Measurements from ENCODE around the gene TUBAL3. TPM values are rescaled to one million over a fixed set of nuclear protein-coding genes. Genes with fewer than 3 reads are reported as not detected.
"Not testable (repeated sequence)": the region's sequence is repeated elsewhere in the genome, so short reads cannot be mapped to it uniquely, and the experiment has no call there.

TUBAL3 gene
- total RNA-seq, 1 donor from 2014 or later: not detected

DNA sequence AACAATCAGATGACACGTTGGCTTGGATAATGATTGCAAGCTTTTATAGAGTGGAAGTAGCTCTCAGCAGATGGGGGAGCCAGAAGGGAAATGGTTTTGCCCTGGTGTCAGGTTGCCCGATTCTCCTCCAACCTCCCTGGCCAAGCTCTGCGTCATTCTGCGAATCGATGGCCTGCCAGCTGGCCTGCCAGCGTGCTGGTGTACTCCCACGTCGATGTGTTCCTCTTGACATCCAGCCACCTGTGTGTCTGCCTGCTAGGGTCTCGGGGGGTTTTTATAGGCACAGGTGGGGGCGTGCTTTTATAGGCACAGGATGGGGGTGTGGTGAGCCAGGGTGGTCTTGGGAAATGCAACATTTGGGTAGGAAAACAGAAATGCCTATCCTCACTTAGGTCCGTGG, 12.4 kb upstream of the TUBAL3 start:
- Mint-ChIP-seq H3K4me3 (ENCODE audit: unreplicated experiment) (no peak overlapping the region), H3K27me3 (ENCODE audit: unreplicated experiment) (no peaks in the 10 kb centered on the region), H3K9me3 (ENCODE audit: unreplicated experiment) (peaks cover 21% of the 10 kb centered on the region), H3K27ac (ENCODE audit: unreplicated experiment) (no peak overlapping the region), H3K36me3 (ENCODE audit: unreplicated experiment) (peaks cover 11% of the 10 kb centered on the region), H3K4me1 (ENCODE audit: unreplicated experiment) (peaks cover 3% of the 10 kb centered on the region)
- DNase-seq (ENCODE audit: extremely low spot score, unreplicated experiment): no peak
- TF ChIP-seq, protein P1, sequence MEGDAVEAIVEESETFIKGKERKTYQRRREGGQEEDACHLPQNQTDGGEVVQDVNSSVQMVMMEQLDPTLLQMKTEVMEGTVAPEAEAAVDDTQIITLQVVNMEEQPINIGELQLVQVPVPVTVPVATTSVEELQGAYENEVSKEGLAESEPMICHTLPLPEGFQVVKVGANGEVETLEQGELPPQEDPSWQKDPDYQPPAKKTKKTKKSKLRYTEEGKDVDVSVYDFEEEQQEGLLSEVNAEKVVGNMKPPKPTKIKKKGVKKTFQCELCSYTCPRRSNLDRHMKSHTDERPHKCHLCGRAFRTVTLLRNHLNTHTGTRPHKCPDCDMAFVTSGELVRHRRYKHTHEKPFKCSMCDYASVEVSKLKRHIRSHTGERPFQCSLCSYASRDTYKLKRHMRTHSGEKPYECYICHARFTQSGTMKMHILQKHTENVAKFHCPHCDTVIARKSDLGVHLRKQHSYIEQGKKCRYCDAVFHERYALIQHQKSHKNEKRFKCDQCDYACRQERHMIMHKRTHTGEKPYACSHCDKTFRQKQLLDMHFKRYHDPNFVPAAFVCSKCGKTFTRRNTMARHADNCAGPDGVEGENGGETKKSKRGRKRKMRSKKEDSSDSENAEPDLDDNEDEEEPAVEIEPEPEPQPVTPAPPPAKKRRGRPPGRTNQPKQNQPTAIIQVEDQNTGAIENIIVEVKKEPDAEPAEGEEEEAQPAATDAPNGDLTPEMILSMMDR (IDR thresholded peaks at IDR 0.05): no peak

DNA sequence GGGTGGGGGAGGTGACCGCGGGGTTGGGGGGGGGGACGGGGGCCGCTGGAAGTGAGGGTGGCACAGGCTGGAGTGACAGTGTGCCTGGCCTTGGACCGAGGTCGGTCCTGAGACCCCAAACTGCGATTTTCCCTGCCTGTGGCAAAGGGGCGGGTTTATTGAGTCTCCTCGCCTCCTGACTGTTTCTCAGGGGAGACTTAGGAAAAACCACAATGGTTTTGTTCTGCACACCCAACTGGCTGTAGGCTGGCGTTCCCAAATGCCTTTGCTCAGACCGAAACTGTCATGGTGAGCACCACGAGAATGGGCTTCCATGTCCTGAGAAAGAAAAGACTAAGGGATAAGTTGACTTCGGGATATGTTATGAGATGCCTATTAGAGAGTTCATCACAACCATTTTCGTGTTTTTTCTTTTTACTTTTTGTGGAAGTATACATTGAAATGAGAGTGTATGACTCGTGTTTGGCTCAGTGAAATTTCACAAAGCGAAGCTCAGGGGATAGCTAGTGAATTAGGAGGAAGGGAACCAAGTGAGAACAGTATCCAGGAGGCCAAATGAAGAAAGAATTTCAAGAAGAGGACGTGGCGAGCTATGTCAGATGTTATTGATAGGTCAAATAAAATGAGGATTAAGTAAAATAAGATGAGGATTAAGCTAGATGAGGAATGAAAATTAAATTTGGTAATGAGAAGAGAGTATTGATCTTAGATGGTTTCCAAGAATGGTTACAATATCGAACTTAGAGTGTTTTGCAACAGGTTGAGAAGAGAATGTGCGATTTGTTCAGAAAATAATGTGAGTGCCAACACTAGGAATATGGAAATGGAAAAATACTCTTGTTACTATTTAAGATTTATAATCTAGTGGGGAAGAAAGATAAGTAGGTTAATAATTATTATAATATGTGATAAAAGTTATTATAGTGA, 8.6 kb upstream of the TUBAL3 start:
- no peak overlapping the region for H3K27ac Mint-ChIP-seq (ENCODE audit: unreplicated experiment)
- TF ChIP-seq, protein P1 (IDR thresholded peaks at IDR 0.05): no peak
- peaks cover 2% of the 10 kb centered on the region for H3K9me3 Mint-ChIP-seq (ENCODE audit: unreplicated experiment)
- peaks cover 3% of the 10 kb centered on the region for H3K4me1 Mint-ChIP-seq (ENCODE audit: unreplicated experiment)
- no peak overlapping the region for H3K4me3 Mint-ChIP-seq (ENCODE audit: unreplicated experiment)
- H3K27me3 Mint-ChIP-seq (ENCODE audit: unreplicated experiment): peaks cover 20% of the 10 kb centered on the region
- no peak for DNase-seq (ENCODE audit: extremely low spot score, unreplicated experiment)
- peaks cover 4% of the 10 kb centered on the region for H3K36me3 Mint-ChIP-seq (ENCODE audit: unreplicated experiment)

DNA sequence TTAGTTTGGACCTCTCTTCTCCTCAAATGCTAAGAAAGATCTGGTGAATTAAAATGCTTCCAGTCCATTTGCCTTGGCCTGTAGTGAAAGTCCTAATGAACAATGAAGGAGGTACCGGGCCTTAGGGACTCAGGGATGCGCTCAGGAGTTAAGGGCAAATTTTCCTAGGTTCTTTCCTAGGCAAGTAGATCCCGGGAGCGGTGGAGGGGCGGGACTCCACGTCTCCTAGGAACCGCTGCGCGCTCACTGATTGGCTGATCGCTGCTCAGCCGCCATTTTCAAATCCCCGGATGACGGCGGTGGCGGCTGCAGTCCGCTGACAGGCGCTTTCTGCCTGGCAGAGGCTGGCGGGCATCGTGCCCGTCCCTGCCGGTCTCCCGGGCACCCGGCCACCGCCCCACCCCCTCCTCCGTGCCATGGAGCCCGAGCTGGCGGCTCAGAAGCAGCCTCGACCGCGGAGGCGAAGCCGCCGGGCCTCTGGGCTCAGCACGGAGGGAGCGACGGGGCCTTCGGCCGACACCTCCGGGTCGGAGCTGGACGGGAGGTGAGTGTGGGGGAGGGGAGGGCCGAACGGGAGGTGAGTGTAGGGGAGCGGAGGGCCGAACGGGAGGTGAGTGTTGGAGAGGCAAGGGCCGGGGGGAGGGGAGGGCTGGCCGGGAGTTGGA, 7.8 kb upstream of the TUBAL3 start, which contains the start of gene NET1:
Gene NET1, plus strand, starts transcription at position 281 of the 665 bp plus-strand sequence. Its CDS starts 136 bp downstream, at position 417.
- Mint-ChIP-seq H3K4me1 (ENCODE audit: unreplicated experiment) (peaks cover 3% of the 10 kb centered on the region), H3K27ac (ENCODE audit: unreplicated experiment) (no peak within 1 kb of the TSS), H3K4me3 (ENCODE audit: unreplicated experiment) (peak within 1 kb of the TSS; percentile 71), H3K27me3 (ENCODE audit: unreplicated experiment) (peaks cover 26% of the 10 kb centered on the region), H3K36me3 (ENCODE audit: unreplicated experiment) (peaks cover 4% of the 10 kb centered on the region), H3K9me3 (ENCODE audit: unreplicated experiment) (no peaks in the 10 kb centered on the region)
- TF ChIP-seq, protein P1 (IDR thresholded peaks at IDR 0.05): no peak
- peak; percentile 96 for DNase-seq (ENCODE audit: extremely low spot score, unreplicated experiment)

- peak overlapping the region; percentile 71 for H3K4me3 Mint-ChIP-seq (ENCODE audit: unreplicated experiment)
- H3K9me3 Mint-ChIP-seq (ENCODE audit: unreplicated experiment): no peaks in the 10 kb centered on the region
- H3K27ac Mint-ChIP-seq (ENCODE audit: unreplicated experiment): no peak overlapping the region
- peaks cover 26% of the 10 kb centered on the region for H3K27me3 Mint-ChIP-seq (ENCODE audit: unreplicated experiment)
- H3K4me1 Mint-ChIP-seq (ENCODE audit: unreplicated experiment): peaks cover 3% of the 10 kb centered on the region
- TF ChIP-seq, protein P1 (IDR thresholded peaks at IDR 0.05): no peak
- no peak for DNase-seq (ENCODE audit: extremely low spot score, unreplicated experiment)
- peaks cover 3% of the 10 kb centered on the region for H3K36me3 Mint-ChIP-seq (ENCODE audit: unreplicated experiment)
Measured at GRCh38 chr10:5411941-5412276, 7.3 kb upstream of the TUBAL3 start.

- H3K9me3 Mint-ChIP-seq (ENCODE audit: unreplicated experiment); H3K36me3 Mint-ChIP-seq (ENCODE audit: unreplicated experiment); H3K4me3 Mint-ChIP-seq (ENCODE audit: unreplicated experiment); H3K27ac Mint-ChIP-seq (ENCODE audit: unreplicated experiment); H3K4me1 Mint-ChIP-seq (ENCODE audit: unreplicated experiment); DNase-seq (ENCODE audit: extremely low spot score, unreplicated experiment): not testable (repeated sequence)
- peaks cover 26% of the 10 kb centered on the region for H3K27me3 Mint-ChIP-seq (ENCODE audit: unreplicated experiment)
Measured at GRCh38 chr10:5410787-5411186, 6.2 kb upstream of the TUBAL3 start.

Measured in osteocyte (in vitro differentiated cells).